CD4-positive, CD25-positive, alpha-beta regulatory T cell (primary cell): ENCODE measurements around the gene ARHGAP25. TPM values are rescaled to one million over a fixed set of nuclear protein-coding genes. Genes with fewer than 3 reads are reported as not detected.

ENCODE experiments used
- ATAC-seq, 2 donors: fragments of 150-1000 bp; cut with Tn5 transposase; one replicate each; pipeline ENCODE4 v1.10.0; 2021; ENCODE audit warnings: low read depth in 2 of 2, moderate number of reproducible peaks in 2 of 2, moderate library complexity in 1 of 2
- DNase-seq, 3 donors: peaks; one replicate each; pipeline versions ENCODE4 v3.0.0 to v3.0.0-alpha.2; 2012 to 2022; ENCODE audit warnings: mixed read lengths in 1 of 3
- H3K27ac ChIP-seq: one replicate; pipeline ENCODE4 v1.7.0; 2013; ENCODE audit warnings: mild to moderate bottlenecking, low read length; ENCODE audit not compliant: insufficient read depth, poor library complexity, severe bottlenecking
- H3K27me3 ChIP-seq: one replicate; pipeline ENCODE4 v1.7.0; 2013; ENCODE audit warnings: low read length; ENCODE audit not compliant: control insufficient read depth, insufficient read depth
- H3K36me3 ChIP-seq: one replicate; pipeline ENCODE4 v1.7.0; 2013; ENCODE audit warnings: mild to moderate bottlenecking, low read length, moderate library complexity; ENCODE audit not compliant: control insufficient read depth, insufficient read depth
- H3K4me1 ChIP-seq: 2 replicates; pipeline ENCODE4 v1.7.0; 2013; ENCODE audit warnings: mild to moderate bottlenecking, low read length; ENCODE audit not compliant: insufficient read depth, control insufficient read depth, poor library complexity, severe bottlenecking
- H3K4me3 ChIP-seq: one replicate; pipeline ENCODE4 v1.7.0; 2013; ENCODE audit warnings: low read depth, mild to moderate bottlenecking, low read length, moderate library complexity
- H3K9me3 ChIP-seq, 2 experiments: 1 replicate in 1 of 2; 2 replicates in 1 of 2; pipeline ENCODE4 v1.7.0; 2013; ENCODE audit warnings: low read length in 2 of 2, mild to moderate bottlenecking in 1 of 2, moderate library complexity in 1 of 2; ENCODE audit not compliant: control insufficient read depth in 2 of 2
- H3K27ac Mint-ChIP-seq, 3 donors: one replicate each; pipeline ENCODE4 v1.8.0; 2020 to 2022; ENCODE audit warnings: mild to moderate bottlenecking in 3 of 3, mixed read lengths in 3 of 3, moderate library complexity in 2 of 3
- H3K27me3 Mint-ChIP-seq: one replicate; pipeline ENCODE4 v1.8.0; 2022; ENCODE audit warnings: mild to moderate bottlenecking, mixed read lengths
- H3K36me3 Mint-ChIP-seq: one replicate; pipeline ENCODE4 v1.8.0; 2020; ENCODE audit warnings: mixed read lengths
- H3K4me1 Mint-ChIP-seq, 4 donors: one replicate each; pipeline ENCODE4 v1.8.0; 2020 to 2022; ENCODE audit warnings: mixed read lengths in 4 of 4, mild to moderate bottlenecking in 1 of 4
- H3K4me3 Mint-ChIP-seq, 4 donors: one replicate each; pipeline ENCODE4 v1.8.0; 2020 to 2022; ENCODE audit warnings: mild to moderate bottlenecking in 4 of 4, mixed read lengths in 4 of 4, moderate library complexity in 3 of 4
- H3K9me3 Mint-ChIP-seq, 7 donors: one replicate each; pipeline ENCODE4 v1.8.0; 2020 to 2022; ENCODE audit warnings: mixed read lengths in 7 of 7, mild to moderate bottlenecking in 3 of 7, moderate library complexity in 2 of 7
- polyA plus RNA-seq, 4 donors: library from polyadenylated mRNA; unstranded; fragments of 300-500 nt; fragmentation: Illumina TruSeq; gene quantifications; one replicate each; pipeline ENCODE4 v1.2.3, GENCODE V29; 2021
- total RNA-seq: library from RNA; stranded (reverse); gene quantifications from one replicate; pipeline ENCODE4 v1.2.3, GENCODE V29; 2022

Gene ARHGAP25
- total and polyA plus RNA-seq, 5 donors from 2014 or later: 97.8 to 148 (median 135) TPM

DNA sequence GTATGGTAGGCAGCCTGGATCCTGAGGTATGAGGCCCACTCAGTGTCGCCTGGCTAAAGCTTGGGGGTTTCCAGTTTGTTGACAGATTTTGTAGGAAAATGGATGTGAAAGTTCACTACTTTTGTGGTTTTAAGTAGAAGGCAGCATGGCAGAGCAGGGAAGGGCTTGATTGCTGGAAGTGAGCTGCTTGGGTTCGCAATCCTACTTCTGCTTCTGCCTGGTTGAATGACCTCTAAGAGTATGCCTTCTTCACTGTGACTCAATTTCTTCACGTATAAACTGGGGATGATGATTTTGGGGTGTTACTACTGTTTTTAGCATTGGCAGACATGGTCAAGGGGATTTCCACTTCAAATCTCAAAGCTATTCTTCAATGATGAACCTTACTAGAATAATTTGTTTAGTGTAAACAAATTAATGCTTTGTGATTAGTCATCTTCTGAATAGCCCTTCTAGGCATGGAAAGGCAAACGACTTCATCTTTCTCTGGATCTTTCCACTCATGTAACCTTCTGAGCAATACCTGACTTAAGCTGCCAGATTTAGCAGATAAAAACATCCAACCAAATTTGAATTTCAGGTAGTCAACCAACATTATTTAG is 123.3 kb downstream of the ARHGAP25 start:
- H3K27me3 ChIP-seq: no peaks in the 10 kb centered on the region
- Mint-ChIP-seq H3K9me3 (no peaks in the 10 kb centered on the region), H3K4me1 (peaks cover 0 to 4% (median 2%) of the 10 kb centered on the region in 4 donors), H3K4me3 (no peak overlapping the region), H3K36me3 (peaks cover 3% of the 10 kb centered on the region), H3K27me3 (peaks cover 15% of the 10 kb centered on the region), H3K27ac (no peak overlapping the region)
- no peaks in the 10 kb centered on the region for H3K36me3 ChIP-seq
- H3K4me1 ChIP-seq: no peaks in the 10 kb centered on the region
- no peaks in the 10 kb centered on the region for H3K9me3 ChIP-seq
- H3K4me3 ChIP-seq: no peak overlapping the region
- H3K27ac ChIP-seq: no peak overlapping the region
- ATAC-seq: peak in 1 of 2 donors; percentile 26
- no peak for DNase-seq

DNA sequence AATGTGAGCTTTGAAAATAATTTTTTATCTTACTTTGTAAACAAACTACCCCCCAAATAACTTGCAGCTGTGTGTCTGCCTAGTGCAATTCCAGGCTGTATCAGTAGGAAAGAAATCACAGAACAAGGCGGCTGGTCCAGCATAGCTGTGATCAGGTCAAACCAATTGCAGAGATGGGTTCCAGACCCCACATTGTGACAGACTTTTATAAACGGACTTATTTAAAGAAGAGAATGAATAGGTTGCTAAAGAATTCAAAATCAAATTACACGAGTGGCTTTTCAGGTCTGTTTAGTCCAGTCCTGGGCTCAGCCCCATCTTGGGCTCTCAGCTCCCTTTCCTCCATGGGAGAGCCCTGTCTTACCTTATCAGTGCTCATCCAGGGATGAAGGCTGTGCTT is 125.5 kb downstream of the ARHGAP25 start:
- no peak for ATAC-seq
- H3K4me3 ChIP-seq: no peak overlapping the region

DNA sequence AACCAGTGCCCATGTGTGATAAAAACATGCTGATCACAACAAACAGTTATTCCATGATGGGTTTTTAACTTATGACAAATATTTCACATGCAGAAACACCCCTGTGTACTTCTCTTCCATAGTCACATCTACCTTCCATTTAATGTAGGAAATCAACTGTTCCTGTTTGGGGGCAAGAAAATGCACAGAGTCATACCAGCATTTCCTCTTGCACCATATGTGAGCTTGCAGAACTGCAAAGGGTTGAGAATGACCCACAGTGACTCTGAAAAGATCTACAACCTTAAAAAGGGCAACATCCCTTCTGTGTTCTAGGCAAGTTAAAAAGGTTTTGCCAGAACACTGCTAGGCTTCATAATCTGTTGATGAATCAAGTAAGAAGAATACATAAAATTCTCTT is 126.7 kb downstream of the ARHGAP25 start:
- DNase-seq (peak in 1 of 3 donors; percentile 26), ATAC-seq (no peak)
- Histone ChIP-seq H3K36me3 (no peaks in the 10 kb centered on the region), H3K4me3 (no peak overlapping the region), H3K9me3 (no peaks in the 10 kb centered on the region), H3K27ac (no peak overlapping the region), H3K4me1 (no peaks in the 10 kb centered on the region), H3K27me3 (no peaks in the 10 kb centered on the region)
- Mint-ChIP-seq H3K27me3 (peaks cover 8% of the 10 kb centered on the region), H3K4me1 (peaks cover 0 to 4% (median 2%) of the 10 kb centered on the region in 4 donors), H3K36me3 (peaks cover 3% of the 10 kb centered on the region), H3K4me3 (no peak overlapping the region), H3K27ac (no peak overlapping the region), H3K9me3 (no peaks in the 10 kb centered on the region)

More for the DNA sequence above, 125.5 kb downstream of the ARHGAP25 start:
- no peak for DNase-seq
- H3K4me1 Mint-ChIP-seq: peaks cover 0 to 4% (median 2%) of the 10 kb centered on the region in 4 donors
- Histone ChIP-seq H3K27me3 (no peaks in the 10 kb centered on the region), H3K4me1 (no peaks in the 10 kb centered on the region), H3K27ac (no peak overlapping the region), H3K36me3 (no peaks in the 10 kb centered on the region), H3K9me3 (no peaks in the 10 kb centered on the region)
- peaks cover 3% of the 10 kb centered on the region for H3K36me3 Mint-ChIP-seq
- H3K4me3 Mint-ChIP-seq: no peak overlapping the region
- H3K27me3 Mint-ChIP-seq: peaks cover 8% of the 10 kb centered on the region
- H3K27ac Mint-ChIP-seq: peak overlapping the region in 1 of 3 donors; percentile 2
- no peaks in the 10 kb centered on the region for H3K9me3 Mint-ChIP-seq

GRCh38 chr2:68862889-68863288 is 128.3 kb downstream of the ARHGAP25 start:
- ATAC-seq: no peak
- peaks cover 1% of the 10 kb centered on the region for H3K27me3 Mint-ChIP-seq
- H3K36me3 Mint-ChIP-seq: no peaks in the 10 kb centered on the region
- DNase-seq: no peak
- Histone ChIP-seq H3K9me3 (no peaks in the 10 kb centered on the region), H3K27me3 (no peaks in the 10 kb centered on the region), H3K27ac (no peak overlapping the region), H3K4me3 (no peak overlapping the region), H3K4me1 (no peaks in the 10 kb centered on the region), H3K36me3 (no peaks in the 10 kb centered on the region)
- H3K27ac Mint-ChIP-seq: no peak overlapping the region
- H3K9me3 Mint-ChIP-seq: no peaks in the 10 kb centered on the region
- H3K4me1 Mint-ChIP-seq: peaks cover 0 to 4% (median 2%) of the 10 kb centered on the region in 4 donors
- no peak overlapping the region for H3K4me3 Mint-ChIP-seq

DNA sequence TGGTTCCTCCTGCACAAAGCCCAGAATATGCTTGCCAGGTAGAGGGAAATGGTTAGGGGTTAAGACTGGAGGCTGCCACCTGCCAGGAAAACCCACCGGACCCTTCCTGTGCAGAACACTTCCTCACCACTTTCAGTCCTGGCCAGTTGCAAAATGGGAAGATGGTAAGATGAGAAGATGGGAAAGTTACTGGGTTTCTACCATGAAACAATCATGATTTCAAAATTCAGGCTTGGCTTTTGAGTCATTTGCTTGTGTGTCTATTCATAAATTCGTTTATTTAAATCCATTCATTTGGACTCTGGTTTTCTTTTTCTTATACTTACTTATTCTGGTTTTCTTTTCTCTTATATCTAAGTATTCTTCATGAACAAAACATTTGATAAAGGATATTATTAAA is 129.4 kb downstream of the ARHGAP25 start:
- Mint-ChIP-seq H3K4me1 (peaks cover 2 to 5% (median 3%) of the 10 kb centered on the region in 4 donors), H3K27ac (no peak overlapping the region), H3K27me3 (no peaks in the 10 kb centered on the region), H3K36me3 (no peaks in the 10 kb centered on the region), H3K9me3 (peaks cover 0 to 3% (median 0%) of the 10 kb centered on the region in 7 donors), H3K4me3 (no peak overlapping the region)
- ATAC-seq (no peak), DNase-seq (no peak)
- no peaks in the 10 kb centered on the region for H3K27me3 ChIP-seq
- H3K27ac ChIP-seq: no peak overlapping the region
- H3K4me1 ChIP-seq: no peaks in the 10 kb centered on the region
- H3K9me3 ChIP-seq: no peaks in the 10 kb centered on the region
- no peak overlapping the region for H3K4me3 ChIP-seq
- H3K36me3 ChIP-seq: no peaks in the 10 kb centered on the region

DNA sequence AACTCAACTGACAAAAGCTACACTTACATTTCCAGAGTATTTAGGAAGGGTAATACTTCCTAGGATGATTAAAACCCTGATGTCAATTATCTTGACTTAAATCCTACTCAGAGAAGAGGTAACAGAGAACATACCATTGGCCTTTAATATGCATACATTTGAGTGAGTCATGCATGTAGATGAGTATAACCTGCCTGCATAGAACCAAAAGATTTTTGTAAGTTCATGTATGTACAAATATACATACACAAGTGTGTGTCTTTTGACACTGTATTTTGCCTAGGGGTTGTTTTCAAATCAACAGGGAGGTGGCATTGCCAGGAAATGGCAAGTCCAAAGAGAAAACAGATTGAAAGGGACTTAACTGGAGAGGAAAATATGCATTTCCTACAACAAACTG is 130.5 kb downstream of the ARHGAP25 start:
- H3K9me3 Mint-ChIP-seq: peaks cover 0 to 3% (median 0%) of the 10 kb centered on the region in 7 donors

DNA sequence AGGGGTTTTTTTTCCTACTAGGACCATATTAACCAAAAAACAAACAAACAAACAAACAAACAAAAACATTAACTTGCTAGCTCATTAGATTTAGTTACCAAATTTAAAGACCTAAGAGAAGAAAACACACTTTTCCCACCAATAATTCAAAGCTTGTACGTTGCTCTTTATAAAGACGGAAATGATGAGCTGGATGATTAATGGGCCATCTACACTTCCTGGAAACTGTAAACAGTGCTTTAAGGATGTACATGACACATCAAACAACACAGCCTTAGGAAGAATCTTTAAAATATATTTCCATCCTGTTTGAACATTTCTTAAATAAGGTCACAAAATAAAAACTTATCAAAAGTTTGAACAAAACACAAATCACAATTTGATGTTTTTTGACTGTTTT is 135.6 kb downstream of the ARHGAP25 start:
- Histone ChIP-seq H3K4me1 (no peaks in the 10 kb centered on the region), H3K27ac (no peak overlapping the region), H3K36me3 (no peaks in the 10 kb centered on the region), H3K27me3 (peaks cover 2% of the 10 kb centered on the region), H3K4me3 (no peak overlapping the region), H3K9me3 (no peaks in the 10 kb centered on the region)
- Mint-ChIP-seq H3K9me3 (peaks cover 0 to 3% (median 0%) of the 10 kb centered on the region in 7 donors), H3K27ac (no peak overlapping the region), H3K36me3 (no peaks in the 10 kb centered on the region), H3K4me3 (no peak overlapping the region), H3K4me1 (peaks cover 0 to 5% (median 0%) of the 10 kb centered on the region in 4 donors), H3K27me3 (no peaks in the 10 kb centered on the region)
- DNase-seq: no peak
- ATAC-seq: no peak

More for the DNA sequence above, 130.5 kb downstream of the ARHGAP25 start:
- no peaks in the 10 kb centered on the region for H3K27me3 Mint-ChIP-seq
- DNase-seq (no peak), ATAC-seq (no peak)
- no peaks in the 10 kb centered on the region for H3K36me3 Mint-ChIP-seq
- no peaks in the 10 kb centered on the region for H3K27me3 ChIP-seq
- H3K9me3 ChIP-seq: no peaks in the 10 kb centered on the region
- no peaks in the 10 kb centered on the region for H3K36me3 ChIP-seq
- no peak overlapping the region for H3K4me3 Mint-ChIP-seq
- H3K4me1 Mint-ChIP-seq: peaks cover 2 to 5% (median 3%) of the 10 kb centered on the region in 4 donors
- no peak overlapping the region for H3K27ac Mint-ChIP-seq
- no peak overlapping the region for H3K4me3 ChIP-seq
- no peak overlapping the region for H3K27ac ChIP-seq
- no peaks in the 10 kb centered on the region for H3K4me1 ChIP-seq

GRCh38 chr2:68871159-68871764 is 136.7 kb downstream of the ARHGAP25 start, which contains the start of gene BMP10:
Gene BMP10 (minus strand): TSS chr2:68871397. CDS start chr2:68871358, 39 bp downstream.
- H3K9me3 ChIP-seq: no peaks in the 10 kb centered on the region
- H3K36me3 ChIP-seq: no peaks in the 10 kb centered on the region
- ATAC-seq: no peak
- Mint-ChIP-seq H3K4me1 (peaks cover 0 to 5% (median 0%) of the 10 kb centered on the region in 4 donors), H3K4me3 (no peak within 1 kb of the TSS), H3K9me3 (peaks cover 0 to 3% (median 0%) of the 10 kb centered on the region in 7 donors), H3K27ac (no peak within 1 kb of the TSS), H3K27me3 (peaks cover 8% of the 10 kb centered on the region), H3K36me3 (no peaks in the 10 kb centered on the region)
- H3K27ac ChIP-seq: no peak within 1 kb of the TSS
- no peaks in the 10 kb centered on the region for H3K4me1 ChIP-seq
- peaks cover 3% of the 10 kb centered on the region for H3K27me3 ChIP-seq
- DNase-seq: no peak
- no peak within 1 kb of the TSS for H3K4me3 ChIP-seq
